Karpas-422 (cell line): Measurements from ENCODE around the gene ALKBH6. TPM values are rescaled to one million over a fixed set of nuclear protein-coding genes. Genes with fewer than 3 reads are reported as not detected.

Source experiments
- DNase-seq: peaks from one replicate; pipeline ENCODE4 v3.0.0-alpha.2; 2015
- H2AFZ ChIP-seq: fragments of 200-600 bp; sonication (generic); 2 replicates; pipeline ENCODE4 v1.6.1; 2014; ENCODE audit warnings: antibody characterized with exemption, low read length, mixed read lengths
- H3K27ac ChIP-seq: fragments of 200-600 bp; sonication (generic); 2 replicates; pipeline ENCODE4 v1.5.1; 2014; ENCODE audit warnings: mild to moderate bottlenecking, low read length, moderate library complexity
- H3K27me3 ChIP-seq: fragments of 200-600 bp; sonication (generic); 2 replicates; pipeline ENCODE4 v1.6.1; 2014; ENCODE audit warnings: low read length, mixed read lengths
- H3K36me3 ChIP-seq: fragments of 200-600 bp; sonication (generic); 2 replicates; pipeline ENCODE4 v1.6.1; 2014; ENCODE audit warnings: low read length, mixed read lengths; ENCODE audit not compliant: insufficient read depth
- H3K4me1 ChIP-seq: fragments of 200-600 bp; sonication (generic); 2 replicates; pipeline ENCODE4 v1.6.1; 2014; ENCODE audit warnings: mild to moderate bottlenecking, low read length, mixed read lengths
- H3K4me2 ChIP-seq: fragments of 200-600 bp; sonication (generic); 2 replicates; pipeline ENCODE4 v1.6.1; 2014; ENCODE audit warnings: low read length, low read depth, mild to moderate bottlenecking; ENCODE audit not compliant: poor library complexity, severe bottlenecking
- H3K4me3 ChIP-seq: fragments of 200-600 bp; sonication (generic); 2 replicates; pipeline ENCODE4 v1.5.1; 2014; ENCODE audit warnings: mild to moderate bottlenecking, antibody characterized with exemption, low read length, mixed read lengths
- H3K79me2 ChIP-seq: fragments of 200-600 bp; sonication (generic); 2 replicates; pipeline ENCODE4 v1.6.1; 2014; ENCODE audit warnings: mild to moderate bottlenecking, low read length, mixed read lengths
- H3K9ac ChIP-seq: fragments of 200-600 bp; sonication (generic); 2 replicates; pipeline ENCODE4 v1.6.0; 2014; ENCODE audit warnings: low read length
- H3K9me2 ChIP-seq: fragments of 200-600 bp; sonication (generic), shearing (Covaris generic); replicated peaks from 2 replicates; pipeline ENCODE4 v1.6.0; 2014; ENCODE audit warnings: mild to moderate bottlenecking, low read length, moderate library complexity; ENCODE audit not compliant: insufficient read depth
- H3K9me3 ChIP-seq: fragments of 300-700, 200-600 bp; sonication (generic); 2 replicates; pipeline ENCODE4 v1.6.1; 2014; ENCODE audit warnings: low read length, mixed read lengths
- H4K20me1 ChIP-seq: fragments of 200-600 bp; sonication (generic); 2 replicates; pipeline ENCODE4 v1.6.1; 2014; ENCODE audit warnings: mild to moderate bottlenecking, antibody characterized with exemption, low read length, low read depth; ENCODE audit not compliant: insufficient read depth
- total RNA-seq: library from RNA; depleted of rRNA; stranded (reverse); fragments of >200 nt; shearing (Covaris generic); gene quantifications from 2 replicates; pipeline ENCODE4 v1.2.3, GENCODE V29; 2014; ENCODE audit warnings: low replicate concordance

Gene ALKBH6
- total RNA-seq, 1 experiment from 2014 or later = 11.1 TPM

DNA sequence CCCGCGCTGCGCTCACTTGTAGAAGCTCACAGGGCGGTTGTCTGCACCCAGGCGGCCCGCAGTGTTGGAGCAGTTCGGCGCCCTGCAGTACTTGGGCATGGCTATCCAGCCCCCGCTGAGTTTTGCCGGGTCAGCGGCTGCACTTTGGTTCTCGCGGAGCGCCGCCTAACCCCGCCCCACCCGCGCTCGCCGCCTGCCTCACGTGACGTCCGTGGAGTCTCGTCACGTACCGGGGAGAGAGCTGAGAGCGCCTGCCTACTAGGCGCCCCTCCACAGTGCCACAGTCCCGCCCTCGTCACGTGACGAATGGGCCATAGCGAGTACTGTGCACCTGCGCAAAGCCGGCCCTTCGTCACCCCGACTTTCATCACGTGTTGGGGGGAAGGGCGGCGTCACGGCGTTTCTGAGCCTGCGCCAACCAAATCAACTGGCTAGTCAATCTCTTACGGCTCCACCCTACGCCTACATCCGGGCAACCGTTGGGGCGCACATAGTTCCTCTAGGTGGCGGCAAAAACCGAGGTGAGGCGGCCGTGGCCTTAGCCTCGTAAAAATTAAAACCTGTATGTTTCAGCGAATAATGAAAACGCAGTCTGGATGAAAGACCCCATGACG lies 40.2 kb upstream of the ALKBH6 start, which contains the start of gene THAP8:
Gene THAP8, minus strand, starts transcription at position 167 of the 614 bp plus-strand sequence. Its CDS starts 68 bp downstream, at position 99.
- H3K9me3 ChIP-seq = no peaks in the 10 kb centered on the region
- no peaks in the 10 kb centered on the region for H3K9me2 ChIP-seq
- peaks cover 4% of the 10 kb centered on the region; the same call in 1 of the 2 replicates for H3K36me3 ChIP-seq
- peaks cover 58% of the 10 kb centered on the region for H3K4me1 ChIP-seq
- peak within 1 kb of the TSS; percentile 94 for H3K4me3 ChIP-seq
- peak; percentile 100 for DNase-seq
- peak within 1 kb of the TSS; percentile 87; the same call in 1 of the 2 replicates for H2AFZ ChIP-seq
- H3K4me2 ChIP-seq = peak within 1 kb of the TSS; percentile 91
- peaks cover 49% of the 10 kb centered on the region for H3K79me2 ChIP-seq
- H3K9ac ChIP-seq = peak within 1 kb of the TSS; percentile 90
- peak within 1 kb of the TSS; percentile 90 for H3K27ac ChIP-seq
- H3K27me3 ChIP-seq = no peaks in the 10 kb centered on the region
- H4K20me1 ChIP-seq = 0 out of 2 replicates have a peak, but pooled peaks cover 3% of the 10 kb centered on the region

DNA sequence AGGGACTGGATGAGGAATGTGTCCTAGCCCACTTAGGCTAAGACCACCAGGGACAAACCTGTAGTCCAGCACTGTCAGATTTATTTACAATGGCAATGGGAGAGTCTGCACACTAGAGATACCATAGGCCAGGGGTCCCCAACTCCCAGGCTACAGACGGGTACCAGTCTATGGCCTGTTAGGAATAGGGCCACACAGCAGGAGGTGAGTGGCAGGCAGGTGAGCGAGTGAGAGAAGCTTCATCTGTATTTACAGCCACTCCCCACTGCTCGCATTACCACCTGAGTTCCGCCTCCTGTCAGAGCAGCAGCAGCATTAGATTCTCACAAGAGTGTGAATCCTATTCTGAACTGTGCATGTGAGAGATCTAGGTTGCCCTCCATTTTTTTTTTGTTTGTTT lies 37.6 kb upstream of the ALKBH6 start:
- no peaks in the 10 kb centered on the region for H3K9me3 ChIP-seq
- no peak overlapping the region for H3K4me2 ChIP-seq
- H3K36me3 ChIP-seq = no peaks in the 10 kb centered on the region
- no peak overlapping the region for H2AFZ ChIP-seq
- peak; percentile 70 for DNase-seq
- H3K4me3 ChIP-seq = no peak overlapping the region
- no peaks in the 10 kb centered on the region for H4K20me1 ChIP-seq
- H3K27me3 ChIP-seq = no peaks in the 10 kb centered on the region
- H3K9ac ChIP-seq = no peak overlapping the region
- peaks cover 36% of the 10 kb centered on the region for H3K4me1 ChIP-seq
- peaks cover 26% of the 10 kb centered on the region for H3K79me2 ChIP-seq
- no peaks in the 10 kb centered on the region for H3K9me2 ChIP-seq
- H3K27ac ChIP-seq = no peak overlapping the region

DNA sequence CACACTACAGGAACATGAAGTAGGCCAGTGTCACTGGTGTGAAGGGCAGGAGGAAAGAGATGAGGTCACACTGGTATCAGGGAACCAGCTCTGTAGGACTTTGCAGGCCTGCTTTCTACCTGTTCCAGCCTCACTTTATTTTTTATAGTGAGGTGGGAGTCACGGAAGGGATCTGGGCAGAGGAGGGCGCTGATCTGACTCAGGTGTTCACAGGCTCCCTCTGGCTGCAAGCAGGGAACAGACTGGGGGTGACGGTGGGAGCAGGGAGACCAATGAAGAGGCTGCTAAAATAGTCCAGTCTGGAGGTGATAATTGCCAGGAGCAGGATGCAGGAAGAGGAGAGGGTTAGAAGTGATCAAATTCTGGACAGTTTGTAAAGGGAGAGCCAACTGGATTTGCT lies 37.2 kb upstream of the ALKBH6 start:
- Histone ChIP-seq H3K9ac (no peak overlapping the region; the same call in 1 of the 2 replicates), H3K4me1 (peaks cover 32% of the 10 kb centered on the region), H3K27me3 (no peaks in the 10 kb centered on the region), H3K4me3 (no peak overlapping the region), H3K4me2 (no peak overlapping the region), H3K27ac (no peak overlapping the region), H4K20me1 (no peaks in the 10 kb centered on the region), H2AFZ (no peak overlapping the region), H3K79me2 (peaks cover 22% of the 10 kb centered on the region), H3K9me3 (no peaks in the 10 kb centered on the region), H3K9me2 (no peaks in the 10 kb centered on the region), H3K36me3 (no peaks in the 10 kb centered on the region)
- peak; percentile 49 for DNase-seq

DNA sequence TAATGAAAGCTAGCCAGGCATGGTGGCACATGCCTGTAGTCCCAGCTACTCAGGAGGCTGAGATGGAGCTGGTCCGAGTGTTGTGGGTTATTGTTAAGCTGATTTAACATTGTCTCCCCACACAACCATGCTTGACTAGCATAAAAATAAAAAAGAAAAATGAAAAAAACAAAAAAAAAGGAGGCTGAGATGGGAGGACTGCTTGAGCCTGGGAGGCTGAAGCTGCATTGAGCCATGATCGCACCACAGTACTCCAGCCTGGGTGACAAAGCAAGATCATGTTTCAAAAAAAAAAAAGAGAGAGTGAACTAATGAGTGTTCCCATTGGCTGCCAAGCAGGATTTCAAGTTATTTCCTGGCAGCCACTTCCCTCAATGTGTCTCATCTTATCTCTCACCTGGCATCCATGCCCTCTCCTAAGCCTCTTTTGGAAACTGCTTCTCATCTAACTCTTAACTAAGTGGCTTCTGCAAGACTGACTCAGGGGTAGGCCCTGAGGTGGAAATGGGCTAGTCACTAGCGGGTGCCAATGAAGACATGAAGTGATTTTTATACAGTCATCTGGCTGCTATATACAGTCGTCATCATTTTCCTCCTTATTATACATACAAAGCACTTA lies 35.2 kb upstream of the ALKBH6 start:
- Histone ChIP-seq H4K20me1 (no peaks in the 10 kb centered on the region), H3K9me3 (no peaks in the 10 kb centered on the region)
- peak; percentile 42 for DNase-seq

DNA sequence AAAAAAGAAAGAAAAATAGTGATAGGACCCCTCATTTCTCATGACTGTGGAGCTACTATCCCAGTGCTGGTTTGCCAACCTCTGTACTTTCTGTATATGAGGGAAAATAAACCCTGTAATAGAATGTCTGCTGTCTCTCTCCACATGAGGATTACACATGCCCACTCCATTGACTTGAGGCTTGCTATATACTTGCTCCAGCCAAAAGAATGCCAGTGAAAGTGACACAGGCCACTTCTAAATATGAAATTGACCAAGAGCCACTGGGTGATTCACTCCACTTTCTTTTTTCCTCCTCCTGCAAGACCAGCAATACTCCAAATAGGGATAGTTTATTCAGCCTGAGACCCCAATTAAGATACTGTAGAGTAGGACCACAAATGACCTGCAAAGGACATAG lies 33.8 kb upstream of the ALKBH6 start:
- no peaks in the 10 kb centered on the region for H4K20me1 ChIP-seq
- no peaks in the 10 kb centered on the region for H3K27me3 ChIP-seq
- DNase-seq = no peak

More for the DNA sequence above, 35.2 kb upstream of the ALKBH6 start:
- Histone ChIP-seq H2AFZ (no peak overlapping the region), H3K4me2 (no peak overlapping the region), H3K9ac (no peak overlapping the region), H3K27ac (no peak overlapping the region), H3K79me2 (peaks cover 9% of the 10 kb centered on the region; the same call in 1 of the 2 replicates), H3K4me1 (peaks cover 25% of the 10 kb centered on the region), H3K27me3 (no peaks in the 10 kb centered on the region), H3K36me3 (0 out of 2 replicates have a peak, but pooled peaks cover 2% of the 10 kb centered on the region), H3K9me2 (no peaks in the 10 kb centered on the region), H3K4me3 (no peak overlapping the region)

DNA sequence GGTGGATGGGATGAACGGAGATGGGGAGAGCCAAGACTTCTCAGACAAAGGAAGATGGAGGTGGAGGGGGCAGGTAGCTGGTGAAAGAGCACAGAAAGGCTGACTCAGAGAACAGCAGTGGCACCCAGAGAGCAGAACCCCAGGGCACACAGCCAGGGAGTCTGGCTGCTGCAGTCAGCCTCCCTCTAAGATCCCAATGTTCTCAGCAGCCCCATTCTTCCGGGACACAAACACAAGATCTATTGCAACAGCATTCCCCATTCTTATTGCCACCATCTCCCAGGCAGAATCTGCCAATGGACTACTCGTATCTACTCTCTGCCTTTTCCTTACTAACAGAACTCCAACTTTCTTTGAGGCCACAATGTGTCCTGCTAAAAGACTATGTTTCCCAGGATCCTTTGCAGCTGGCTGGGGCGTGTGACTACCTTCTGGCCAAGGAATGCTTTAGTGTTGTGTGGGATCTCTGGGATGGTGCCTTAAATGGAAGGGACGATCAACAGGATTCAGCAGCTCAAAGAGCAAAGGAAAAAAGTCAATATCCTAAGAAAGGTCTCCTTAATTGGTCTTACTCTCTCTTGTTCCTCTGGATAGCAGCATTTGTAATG lies 32.5 kb upstream of the ALKBH6 start:
- DNase-seq = no peak
- Histone ChIP-seq H3K9ac (no peak overlapping the region), H3K27ac (no peak overlapping the region), H3K36me3 (0 out of 2 replicates have a peak, but pooled peaks cover 2% of the 10 kb centered on the region), H3K27me3 (no peaks in the 10 kb centered on the region), H4K20me1 (no peaks in the 10 kb centered on the region), H3K4me2 (no peak overlapping the region), H3K79me2 (no peaks in the 10 kb centered on the region; the same call in 1 of the 2 replicates), H3K4me3 (no peak overlapping the region), H3K9me2 (no peaks in the 10 kb centered on the region), H2AFZ (no peak overlapping the region), H3K4me1 (peaks cover 9% of the 10 kb centered on the region), H3K9me3 (no peaks in the 10 kb centered on the region)

More for the DNA sequence above, 33.8 kb upstream of the ALKBH6 start:
- peaks cover 7% of the 10 kb centered on the region; the same call in 1 of the 2 replicates for H3K79me2 ChIP-seq
- H3K36me3 ChIP-seq = 0 out of 2 replicates have a peak, but pooled peaks cover 2% of the 10 kb centered on the region
- H3K9ac ChIP-seq = no peak overlapping the region
- H3K9me2 ChIP-seq = no peaks in the 10 kb centered on the region
- no peak overlapping the region for H3K4me3 ChIP-seq
- no peak overlapping the region for H3K27ac ChIP-seq
- H3K9me3 ChIP-seq = no peaks in the 10 kb centered on the region
- no peak overlapping the region for H2AFZ ChIP-seq
- peaks cover 18% of the 10 kb centered on the region for H3K4me1 ChIP-seq
- no peak overlapping the region for H3K4me2 ChIP-seq

DNA sequence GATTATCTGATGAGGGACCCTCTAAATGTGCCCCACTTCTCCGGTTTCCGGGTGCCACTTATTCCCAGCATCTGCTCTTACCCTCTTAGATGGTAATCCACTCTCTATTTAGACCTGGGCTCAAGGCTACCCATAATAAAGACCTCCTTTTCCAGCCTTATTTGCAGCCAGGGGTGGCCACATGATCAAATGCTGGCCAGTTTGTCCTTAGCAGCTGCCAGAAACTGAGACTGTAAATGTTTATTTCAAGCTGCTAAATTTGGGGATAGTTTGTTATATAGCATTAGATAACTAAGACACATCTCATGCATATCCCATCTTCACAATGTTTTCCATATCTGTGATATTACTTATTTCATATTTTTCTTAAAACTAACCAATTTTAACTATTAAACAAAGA lies 29.9 kb upstream of the ALKBH6 start:
- no peaks in the 10 kb centered on the region for H3K27me3 ChIP-seq
- DNase-seq = no peak

DNA sequence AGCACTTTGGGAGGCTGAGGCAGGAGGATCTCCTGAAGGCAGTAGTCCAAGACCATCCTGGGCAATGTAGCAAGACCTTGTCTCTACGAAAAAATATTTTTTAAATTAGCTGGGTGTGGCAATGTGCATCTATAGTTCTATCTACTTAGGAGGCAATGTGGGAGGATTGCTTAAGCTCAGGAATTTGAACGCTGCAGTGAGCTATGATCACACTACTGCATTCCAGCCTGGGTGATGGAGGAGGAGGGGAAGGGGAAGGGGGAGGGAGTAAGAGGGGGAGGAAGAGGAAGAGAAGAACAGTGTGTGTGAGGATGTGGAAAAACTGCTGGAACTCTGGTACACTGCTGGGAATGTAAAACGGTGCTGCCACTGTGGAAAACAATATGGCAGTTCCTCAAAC lies 27.8 kb upstream of the ALKBH6 start:
- no peak overlapping the region for H3K4me2 ChIP-seq

More for the DNA sequence above, 29.9 kb upstream of the ALKBH6 start:
- no peaks in the 10 kb centered on the region for H3K4me1 ChIP-seq
- H3K4me3 ChIP-seq = no peak overlapping the region
- no peaks in the 10 kb centered on the region for H3K79me2 ChIP-seq
- no peaks in the 10 kb centered on the region for H4K20me1 ChIP-seq
- no peaks in the 10 kb centered on the region for H3K9me2 ChIP-seq
- H2AFZ ChIP-seq = no peak overlapping the region
- 0 out of 2 replicates have a peak, but pooled peaks cover 2% of the 10 kb centered on the region for H3K36me3 ChIP-seq
- no peak overlapping the region for H3K27ac ChIP-seq
- no peak overlapping the region for H3K4me2 ChIP-seq
- no peak overlapping the region for H3K9ac ChIP-seq
- no peaks in the 10 kb centered on the region for H3K9me3 ChIP-seq

More for the DNA sequence above, 27.8 kb upstream of the ALKBH6 start:
- Histone ChIP-seq H3K4me3 (no peak overlapping the region), H3K9me3 (no peaks in the 10 kb centered on the region), H3K27ac (no peak overlapping the region), H4K20me1 (no peaks in the 10 kb centered on the region), H3K27me3 (no peaks in the 10 kb centered on the region), H2AFZ (no peak overlapping the region), H3K79me2 (no peaks in the 10 kb centered on the region), H3K9ac (no peak overlapping the region), H3K4me1 (no peaks in the 10 kb centered on the region), H3K36me3 (0 out of 2 replicates have a peak, but pooled peaks cover 2% of the 10 kb centered on the region), H3K9me2 (no peaks in the 10 kb centered on the region)
- DNase-seq = no peak
